GM21381 (cell line): ENCODE data around the gene KLC4.
"Not testable (repeated sequence)": the region's sequence is repeated elsewhere in the genome, so short reads cannot be mapped to it uniquely, and the experiment has no call there.

ENCODE experiments used
- ATAC-seq: cut with Tn5 transposase; IDR thresholded peaks from one replicate; pipeline ENCODE4 v1.9.1; 2021; ENCODE audit warnings: mild to moderate bottlenecking, moderate library complexity; ENCODE audit not compliant: unreplicated experiment

Gene KLC4

DNA sequence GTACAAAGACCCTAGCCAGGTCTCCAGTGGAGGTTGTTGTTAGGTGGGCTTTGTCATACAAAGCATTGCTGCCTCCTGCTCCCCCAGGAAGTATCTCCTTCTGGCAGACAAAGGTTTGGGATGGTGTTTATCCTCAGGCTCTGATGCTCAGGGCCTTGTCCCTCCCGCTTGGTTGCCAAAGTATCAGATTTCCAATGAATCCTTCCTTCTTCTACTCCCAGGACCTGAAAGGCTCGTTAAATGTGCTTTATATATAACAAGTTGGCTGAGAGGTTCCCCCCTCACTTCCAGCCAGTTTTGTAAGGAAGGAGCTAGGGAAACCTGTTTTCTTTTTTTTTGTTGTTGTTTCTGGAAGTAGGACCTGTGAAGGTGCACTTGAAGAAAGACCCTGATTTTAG, 31.1 kb downstream of the KLC4 start:
- ATAC-seq, result no peak

DNA sequence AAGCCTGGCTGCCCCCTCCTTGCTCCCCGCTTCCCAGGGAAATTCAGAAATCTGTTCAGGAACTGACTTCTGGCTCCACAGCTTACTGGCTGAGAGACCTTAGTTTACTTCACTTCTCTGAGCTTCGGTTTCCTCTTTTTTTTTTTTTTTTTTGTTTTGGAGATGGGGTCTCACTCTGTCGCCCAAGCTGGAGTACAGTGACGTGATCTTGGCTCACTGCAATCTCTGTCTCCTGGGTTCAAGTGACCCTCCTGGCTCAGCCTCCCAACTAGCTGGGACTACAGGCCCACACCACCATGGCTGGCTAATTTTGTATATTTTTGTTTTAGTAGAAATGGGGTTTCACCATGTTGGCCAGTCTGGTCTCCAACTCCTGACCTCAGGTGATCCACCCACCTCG, 31.6 kb downstream of the KLC4 start:
- no peak for ATAC-seq

DNA sequence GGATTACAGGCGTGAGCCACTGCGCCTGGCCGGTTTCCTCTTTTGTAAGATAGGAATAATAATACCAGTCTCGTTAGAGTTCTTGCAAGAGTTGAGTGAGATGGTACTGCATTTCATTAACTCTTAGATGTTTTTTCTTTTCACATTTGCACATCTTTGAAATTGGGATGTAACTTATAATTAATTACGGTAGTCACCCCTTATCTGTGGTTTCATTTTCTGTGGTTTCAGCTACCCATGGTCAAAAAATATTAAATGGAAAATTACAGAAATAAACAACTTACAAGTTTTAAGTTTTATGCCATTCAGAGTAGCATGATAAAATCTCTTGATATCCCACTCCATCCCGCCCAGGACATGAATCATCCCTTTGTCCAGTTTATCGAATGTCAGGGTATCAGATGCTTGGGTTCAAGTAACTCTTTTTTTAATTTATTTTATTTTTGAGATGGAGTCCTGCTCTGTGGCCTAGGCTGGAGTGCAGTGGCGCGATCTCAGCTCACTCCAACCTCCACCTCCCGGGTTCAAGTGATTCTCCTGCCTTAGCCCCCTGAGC, 32.1 kb downstream of the KLC4 start:
- no peak for ATAC-seq

DNA sequence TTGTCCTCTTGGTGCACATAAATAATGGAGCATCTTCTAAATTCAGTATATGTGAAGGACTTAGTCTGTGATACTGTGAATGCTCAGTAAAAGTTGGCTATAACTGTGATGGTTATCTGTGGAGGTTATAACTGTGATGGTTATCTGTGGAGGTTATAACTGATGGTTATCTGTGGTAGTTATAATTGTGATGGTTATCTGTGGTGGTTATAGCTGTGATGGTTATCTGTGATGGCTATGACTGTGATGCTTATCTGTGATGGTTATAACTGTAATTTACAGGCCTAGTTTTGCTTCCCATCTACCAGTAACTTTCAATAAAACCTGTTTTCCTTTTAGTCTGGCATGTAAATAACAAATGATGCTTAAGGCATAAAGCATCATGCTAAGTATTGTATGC, 33.2 kb downstream of the KLC4 start:
- ATAC-seq, result no peak

DNA sequence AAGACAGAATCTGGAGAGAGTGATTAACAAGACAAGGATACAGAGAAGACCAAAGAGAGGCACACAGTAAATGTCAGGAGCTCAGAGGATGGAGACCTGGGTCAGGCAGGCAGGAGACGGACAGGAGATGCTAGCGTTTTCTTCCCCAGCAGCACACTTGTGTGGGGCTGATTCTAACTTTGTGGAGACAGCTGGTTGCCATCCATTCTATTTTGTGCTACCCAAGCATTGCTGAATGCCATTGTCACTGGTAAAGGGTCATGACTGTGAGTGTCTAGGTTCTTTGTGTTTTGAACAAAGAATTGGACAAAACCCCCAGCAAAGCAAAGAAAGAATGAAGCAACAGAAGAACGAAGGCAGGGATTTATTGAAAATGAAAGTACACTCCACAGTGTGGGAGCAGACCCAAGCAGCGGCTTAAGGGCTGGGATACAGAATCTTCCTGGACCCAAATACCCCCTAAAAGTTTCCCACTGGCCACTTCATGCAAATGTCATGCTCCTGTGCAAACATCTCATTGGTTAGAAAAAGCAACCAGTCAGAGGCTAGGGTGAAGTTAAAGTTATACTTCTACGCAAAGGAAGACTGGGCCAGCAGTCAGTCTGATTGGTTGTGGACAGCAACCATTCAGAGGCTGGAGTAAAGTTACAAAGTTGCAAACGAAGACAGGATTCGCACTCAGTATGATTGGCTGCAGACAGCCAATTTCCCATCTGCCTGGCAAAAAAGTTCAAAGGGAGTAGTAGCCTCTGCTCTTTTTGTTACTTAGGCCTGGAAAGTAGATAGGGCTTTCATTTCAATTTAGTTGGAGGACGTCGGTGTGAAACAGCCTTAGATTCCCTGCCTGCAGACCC, 34.2 kb downstream of the KLC4 start:
- no peak for ATAC-seq

DNA sequence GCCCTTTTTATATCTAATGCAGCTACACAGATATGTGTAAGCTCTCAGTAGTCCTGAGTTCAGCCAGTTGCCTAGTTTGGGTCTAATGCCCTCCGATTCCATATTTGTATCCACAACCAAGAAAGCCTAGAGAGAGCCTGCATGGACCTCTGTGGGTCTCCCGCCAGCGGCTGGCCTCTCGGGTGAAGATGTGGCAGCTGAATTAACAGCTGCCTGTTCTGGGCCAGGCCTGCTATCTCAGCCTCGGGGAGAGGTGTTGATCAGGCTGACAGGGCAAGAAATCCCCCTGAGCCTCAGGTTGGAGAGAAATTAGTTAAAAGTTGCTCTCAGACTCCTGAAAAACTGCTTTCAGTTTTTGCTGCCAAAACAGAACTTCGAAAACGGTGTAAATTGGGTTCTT, 36.5 kb downstream of the KLC4 start:
- no peak for ATAC-seq

DNA sequence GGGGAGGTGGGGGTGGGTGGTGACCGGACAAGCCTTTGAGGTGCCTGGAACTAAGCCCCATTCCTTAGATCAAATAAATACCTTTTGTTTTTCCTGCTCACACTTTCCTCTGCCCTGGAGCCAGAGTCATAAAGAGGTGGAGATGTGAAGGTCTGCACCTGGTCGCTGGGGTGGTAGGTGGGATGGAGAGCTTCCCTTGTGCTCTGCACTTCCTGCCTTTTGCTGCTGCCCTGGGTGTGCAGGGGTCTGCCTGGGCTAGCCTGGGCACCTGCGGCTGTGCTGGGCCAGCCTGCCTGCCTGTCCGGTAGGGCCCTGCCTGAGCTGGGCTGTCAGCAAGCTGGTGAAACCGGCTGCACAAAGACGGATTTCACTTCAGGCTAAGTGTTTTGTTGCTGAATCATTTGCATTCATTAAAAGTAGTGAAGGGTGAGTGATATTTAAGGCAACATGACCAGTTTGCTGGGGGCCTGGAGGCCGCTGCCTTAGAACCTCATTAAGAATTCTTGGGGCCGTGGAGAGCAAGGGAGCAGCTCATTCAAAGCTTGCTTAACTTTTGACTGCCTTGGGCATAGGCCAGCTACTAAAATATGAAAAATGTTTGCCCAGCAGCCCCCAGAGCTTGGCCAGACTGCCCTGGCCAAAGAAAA, 37.1 kb downstream of the KLC4 start:
- ATAC-seq, result no peak

DNA sequence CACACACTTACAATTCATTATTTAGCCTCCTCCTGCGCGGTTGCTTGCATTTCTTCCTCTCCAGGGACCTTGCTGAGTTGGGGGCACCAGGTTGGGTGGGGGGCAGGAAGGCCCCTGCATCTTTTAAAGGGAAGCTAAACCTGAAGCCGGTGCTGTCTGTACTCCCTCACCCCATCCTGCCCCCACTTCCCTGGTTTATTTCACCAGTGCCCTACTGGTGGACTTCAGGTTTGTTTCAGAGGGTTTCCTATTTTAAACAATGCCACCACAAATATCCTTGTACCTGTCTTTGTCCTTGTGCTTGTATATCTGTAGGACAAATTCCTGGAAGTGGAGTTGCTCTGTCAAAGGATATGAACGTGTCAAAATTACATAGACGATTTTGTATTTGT, 37.7 kb downstream of the KLC4 start:
- ATAC-seq, result no peak

DNA sequence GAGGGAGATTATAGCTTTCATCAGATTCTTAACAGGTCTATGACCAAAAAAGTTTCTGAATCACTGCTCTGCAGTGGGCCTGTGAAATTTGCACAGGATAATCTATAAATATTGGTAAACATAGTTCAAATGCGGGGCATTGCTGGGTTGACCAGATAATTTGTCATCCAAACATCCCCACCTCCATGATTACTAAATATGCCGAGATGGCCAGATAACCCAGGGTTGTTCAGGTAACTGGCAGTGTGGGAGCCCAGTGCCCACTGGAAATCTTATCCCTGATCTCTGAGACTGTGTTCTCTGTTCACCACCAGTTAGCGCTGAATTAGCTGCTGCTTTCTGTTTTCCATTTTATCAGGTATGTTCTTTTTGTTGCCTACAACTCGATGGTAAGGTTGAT, 38.1 kb downstream of the KLC4 start:
- ATAC-seq, result no peak

DNA sequence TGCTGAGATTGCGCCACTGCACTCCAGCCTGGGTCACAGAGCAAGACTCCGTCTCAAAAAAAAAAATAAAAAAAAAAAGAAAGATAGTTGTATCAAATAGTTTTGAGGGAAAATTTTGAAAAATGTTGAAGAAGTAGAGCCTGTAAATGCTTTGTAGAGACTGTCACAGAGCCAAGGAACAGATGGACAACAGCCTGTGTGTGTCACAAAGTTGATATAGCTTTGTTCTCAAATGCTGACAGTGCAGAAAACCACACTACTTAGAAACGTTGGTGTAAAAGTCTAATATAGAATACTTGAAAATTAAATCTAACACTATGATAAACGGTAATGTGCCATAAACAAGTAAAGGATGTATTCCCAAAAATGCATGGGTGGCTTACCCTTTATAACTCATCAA, 42.1 kb downstream of the KLC4 start:
- ATAC-seq, result no peak

DNA sequence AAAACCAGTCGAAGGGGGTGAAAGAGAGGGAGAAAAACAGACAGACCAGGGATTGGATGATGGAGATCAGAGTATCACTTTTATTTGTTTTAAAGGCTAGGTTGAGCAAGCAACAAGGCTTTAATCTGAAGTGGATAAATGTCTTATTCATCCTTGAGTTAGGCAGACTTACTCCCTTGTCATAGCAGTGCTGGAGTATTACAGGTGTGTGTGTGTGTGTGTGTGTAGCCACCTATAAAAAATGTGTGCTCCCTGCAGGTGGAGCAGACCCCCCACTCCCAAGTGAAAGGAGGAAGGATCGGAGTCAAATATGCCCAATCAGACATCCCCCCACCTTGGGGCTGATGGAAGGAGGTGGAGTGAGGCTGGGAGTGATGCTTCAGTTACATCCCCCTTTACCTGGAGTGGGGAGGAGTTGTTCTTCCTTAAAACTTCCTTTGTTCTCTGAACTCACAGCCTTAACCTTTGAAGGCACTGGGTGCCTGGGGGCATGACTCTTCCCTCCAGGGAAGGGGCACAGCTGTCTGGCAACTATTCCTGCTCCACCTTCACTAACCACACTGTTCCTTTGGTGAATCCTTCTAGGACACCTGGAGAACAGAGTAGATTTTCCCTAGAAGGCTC, 43.9 kb downstream of the KLC4 start:
- no peak for ATAC-seq

DNA sequence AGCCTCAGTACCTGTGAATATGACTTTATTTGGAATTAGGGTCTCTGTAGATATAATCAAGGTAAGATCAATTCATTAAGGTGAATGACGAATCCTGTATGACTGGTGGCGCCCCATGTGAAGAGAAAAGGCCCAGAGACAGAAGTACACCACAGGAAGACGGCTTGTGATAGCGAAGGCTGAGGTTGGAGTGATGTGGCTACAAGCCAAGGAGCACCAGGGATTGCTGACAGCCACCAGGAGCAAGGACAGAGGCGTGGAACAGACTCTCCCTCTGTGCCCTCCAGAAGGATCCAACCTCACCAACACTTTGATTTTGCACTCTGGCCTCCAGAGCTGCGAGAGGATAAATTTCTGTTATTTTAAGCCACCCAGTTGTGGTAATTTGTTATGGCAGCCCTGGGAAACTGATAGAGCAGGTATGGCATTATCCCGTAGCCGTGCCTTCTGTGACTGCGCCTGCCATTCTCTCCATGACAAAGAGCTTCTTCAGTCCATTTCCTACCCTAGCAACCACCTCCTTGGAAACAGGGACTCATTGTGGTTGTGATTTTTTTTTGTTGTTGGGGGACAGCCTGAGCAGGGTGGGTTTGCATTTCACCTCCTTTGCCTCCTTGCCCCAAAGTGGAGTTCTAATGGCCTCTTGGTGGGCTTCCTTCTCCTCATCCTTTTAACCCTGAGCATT, 46.2 kb downstream of the KLC4 start:
- no peak for ATAC-seq

DNA sequence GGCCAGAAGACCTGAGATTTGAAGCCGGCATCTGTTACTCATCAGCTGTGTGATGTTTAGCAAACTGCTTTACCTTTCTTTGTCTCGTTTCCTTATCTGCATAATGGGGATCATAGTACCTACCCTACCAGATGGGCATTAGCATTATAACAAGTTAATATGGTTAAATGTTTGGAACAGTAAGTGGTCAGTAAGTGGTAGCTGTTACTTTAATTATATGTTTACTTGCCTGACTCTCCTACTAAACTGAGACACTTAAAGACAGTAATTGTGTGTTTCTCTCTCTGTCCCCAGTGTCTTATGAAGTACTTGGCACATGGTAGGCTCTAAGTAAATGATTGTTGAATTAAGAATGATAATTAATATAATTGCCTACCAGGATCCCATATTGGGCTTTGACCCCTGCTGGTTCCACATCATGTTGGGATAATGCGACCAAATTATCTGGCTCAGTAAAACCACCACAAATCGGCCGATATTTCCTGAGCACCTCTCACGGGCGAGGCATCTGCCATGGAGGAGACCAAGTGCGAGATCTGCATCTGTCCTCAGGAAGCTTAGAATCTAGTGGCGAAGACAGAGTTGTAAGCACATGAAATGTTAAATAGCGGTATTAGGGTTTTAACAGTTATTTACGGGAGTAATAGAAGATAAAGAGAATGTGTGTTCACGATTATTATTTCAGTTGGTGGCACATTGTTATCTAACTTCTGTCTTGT, 48.1 kb downstream of the KLC4 start:
- ATAC-seq, result no peak

DNA sequence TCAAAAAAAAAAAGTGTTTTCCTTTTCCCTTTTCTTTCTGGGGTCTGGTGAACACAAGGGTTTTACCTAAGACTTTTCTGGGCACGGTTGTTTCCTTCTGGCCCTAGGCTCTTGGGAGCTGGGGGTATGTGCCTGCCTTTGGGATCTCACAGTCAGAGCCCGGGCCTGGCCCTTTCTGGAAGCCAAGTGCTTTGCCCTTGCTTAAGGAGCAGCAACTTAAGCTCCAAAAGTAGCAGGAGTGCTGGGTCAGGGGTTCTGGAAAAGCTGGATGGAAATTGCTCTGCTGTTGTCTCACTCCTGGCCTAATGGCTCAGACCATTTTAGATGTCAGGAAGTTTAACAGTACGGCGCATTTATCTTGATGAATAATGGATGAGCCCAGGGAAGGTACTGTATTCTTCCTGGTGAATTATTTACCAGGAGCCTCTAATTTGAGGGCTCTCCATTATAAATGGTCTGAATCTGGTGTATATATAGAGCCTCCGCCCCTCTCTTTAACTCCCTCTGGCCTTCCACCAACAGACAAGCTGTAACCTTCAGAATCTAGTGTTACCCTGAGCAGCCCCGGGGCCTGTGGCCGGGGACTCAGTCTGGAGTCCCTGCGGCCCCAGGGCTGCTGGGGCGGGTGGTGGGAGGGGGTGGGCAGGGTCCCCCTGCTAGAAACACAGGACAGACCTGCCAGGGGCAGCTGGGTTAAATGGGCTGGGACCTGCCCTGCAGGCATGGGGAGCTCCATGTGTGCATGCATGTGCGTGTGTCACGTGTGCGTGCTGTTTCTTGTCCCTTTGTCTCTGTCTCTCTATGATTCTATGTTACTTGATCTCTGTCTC, 54.2 kb downstream of the KLC4 start:
- no peak for ATAC-seq

DNA sequence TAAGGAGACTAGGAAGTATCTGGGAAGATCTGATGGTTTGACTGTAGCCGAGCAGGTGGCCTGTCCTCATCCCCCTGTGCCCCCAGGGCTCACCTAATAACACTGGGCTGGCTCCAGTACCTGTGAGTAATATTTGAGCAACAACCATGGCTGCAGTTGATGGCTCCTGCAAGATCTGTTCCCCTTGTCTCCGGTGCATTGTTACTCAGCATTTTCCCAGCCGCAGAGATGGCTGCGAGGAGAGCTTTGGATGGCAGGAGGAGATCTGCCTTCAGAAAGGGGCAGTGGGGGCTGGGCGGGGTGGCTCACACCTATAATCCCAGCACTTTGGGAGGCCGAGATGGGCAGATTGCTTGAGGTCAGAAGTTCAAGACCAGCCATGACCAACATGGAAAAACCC, 55.9 kb downstream of the KLC4 start:
- no peak for ATAC-seq

DNA sequence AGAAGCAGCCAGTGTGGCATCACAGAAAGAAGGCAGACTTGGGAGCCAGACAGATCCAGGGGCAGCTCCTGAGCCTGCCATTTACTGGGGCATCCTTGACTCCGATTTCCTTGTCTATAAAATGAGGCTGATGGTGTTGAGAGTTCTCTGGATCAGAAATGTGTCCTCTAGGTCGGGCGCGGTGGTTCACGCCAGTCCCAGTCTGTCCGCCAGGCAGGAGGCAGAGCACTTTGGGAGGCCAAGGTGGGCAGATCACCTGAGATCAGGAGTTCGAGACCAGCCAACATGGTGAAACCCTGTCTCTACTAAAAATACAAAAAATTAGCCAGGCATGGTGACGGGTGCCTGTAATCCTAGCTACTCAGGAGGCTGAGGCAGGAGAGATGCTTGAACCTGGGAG, 58.0 kb downstream of the KLC4 start:
- ATAC-seq, result not testable (repeated sequence)

DNA sequence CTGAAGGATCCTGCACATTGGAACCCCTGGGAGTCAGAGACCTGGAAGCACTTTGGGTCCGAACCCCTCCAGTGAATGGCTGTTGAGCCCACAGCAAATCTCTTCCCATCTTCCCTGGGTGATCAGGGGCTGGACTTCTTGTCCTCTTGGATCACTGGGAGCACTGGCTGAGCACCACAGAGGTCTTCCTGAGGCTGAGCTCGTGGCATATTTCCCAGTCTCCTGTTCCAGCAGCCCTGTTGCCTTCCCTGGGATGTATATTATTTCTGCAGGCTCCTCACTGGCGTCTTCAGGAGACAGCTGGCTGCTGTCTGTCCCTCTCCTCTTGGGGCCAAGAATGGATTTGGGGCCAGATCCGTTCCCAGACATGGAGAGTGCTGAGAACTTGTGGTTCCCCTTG, 60.1 kb downstream of the KLC4 start:
- ATAC-seq, result no peak

DNA sequence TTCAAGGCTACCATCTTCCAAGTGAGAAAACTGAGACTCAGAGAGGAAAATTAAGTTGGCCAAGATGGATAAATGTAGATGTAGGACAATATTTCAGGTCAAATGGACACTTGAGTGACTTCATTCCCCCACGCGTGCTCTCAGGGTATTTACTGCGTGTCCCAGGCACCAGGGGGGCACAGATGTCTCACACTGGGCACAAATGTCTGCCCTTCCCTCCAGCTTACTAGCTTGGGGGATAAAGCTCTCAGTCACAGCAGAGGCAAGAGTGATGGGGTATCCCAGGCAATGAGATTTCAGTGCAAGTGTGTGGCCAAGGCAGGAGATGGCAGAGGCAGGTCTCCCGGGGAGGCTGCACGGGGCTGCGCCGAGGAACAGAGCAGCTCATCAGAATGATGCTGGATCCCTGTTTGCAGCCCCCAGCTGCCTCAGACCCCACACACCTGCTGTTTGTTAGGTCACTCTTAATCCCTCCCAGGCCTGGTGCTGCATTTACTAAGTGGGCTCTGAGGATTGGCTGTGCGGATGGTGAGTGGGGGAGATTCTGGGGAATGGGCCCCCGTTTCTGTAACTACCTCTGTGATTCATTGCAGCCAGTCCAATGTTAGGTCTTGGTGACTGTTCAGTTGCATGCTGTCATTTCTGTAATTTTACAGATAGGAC, 60.8 kb downstream of the KLC4 start:
- no peak for ATAC-seq
